Endothelial cell of umbilical vein (primary cell): ENCODE data around the gene B2M. TPM values are rescaled to one million over a fixed set of nuclear protein-coding genes. Genes with fewer than 3 reads are reported as not detected.

Source experiments
- BruUV-seq: library from RNA; stranded (reverse); fragments of 400-500 nt; replicated peaks from 2 replicates; lab custom pipeline; 2021; lab: Mats Ljungman, UMichigan
- CTCF ChIA-PET: fragments of 300-600, 350-600 bp; sonication (Branson Sonifier 250); formaldehyde crosslinking; loops from one replicate; lab custom pipeline; 2021; ENCODE audit warnings: antibody characterized with exemption, inconsistent platforms; lab: Charles Lee
- POLR2A ChIA-PET: fragments of 300-600, 350-600 bp; sonication (Branson Sonifier 250); formaldehyde crosslinking; loops from one replicate; lab custom pipeline; 2021; ENCODE audit warnings: antibody characterized with exemption, inconsistent platforms; lab: Charles Lee
- DNase-seq: peaks from one replicate; pipeline ENCODE4 v3.0.0-alpha.2; 2011; ENCODE audit warnings: low read depth, low spot score
- FAIRE-seq: peaks from 2 replicates; lab custom pipeline; 2011; peaks lifted over from hg19 to GRCh38; lab: Jason Lieb, UNC
- H2AFZ ChIP-seq: 2 replicates; pipeline ENCODE4 v1.6.0; 2012; ENCODE audit warnings: low read depth, low read length, control low read depth, inconsistent platforms
- H3K27ac ChIP-seq: 2 replicates; pipeline ENCODE4 v1.5.1; 2011; ENCODE audit warnings: low read depth, mild to moderate bottlenecking, control low read depth, low read length, moderate library complexity; ENCODE audit not compliant: insufficient read depth
- H3K27me3 ChIP-seq, 2 experiments: 2 replicates each; pipeline versions ENCODE4 v1.6.0 to v1.6.1; 2011; ENCODE audit warnings: low read length in 2 of 2, mixed read lengths in 1 of 2; ENCODE audit not compliant: control insufficient read depth in 2 of 2, insufficient read depth in 2 of 2
- H3K36me3 ChIP-seq, 2 experiments: 2 replicates in 1 of 2; 3 replicates in 1 of 2; pipeline ENCODE4 v1.5.1; 2011; ENCODE audit warnings: low read length in 2 of 2, mild to moderate bottlenecking in 1 of 2, moderate library complexity in 1 of 2; ENCODE audit not compliant: control insufficient read depth in 2 of 2, insufficient read depth in 2 of 2; ENCODE audit errors: extremely low read depth in 1 of 2
- H3K4me1 ChIP-seq: 3 replicates; pipeline ENCODE4 v1.5.1; 2011; ENCODE audit warnings: mild to moderate bottlenecking, low read length; ENCODE audit not compliant: control insufficient read depth, insufficient read depth; ENCODE audit errors: extremely low read depth
- H3K4me2 ChIP-seq: 2 replicates; pipeline ENCODE4 v1.6.1; 2011; ENCODE audit warnings: low read length, control low read depth, mixed read lengths; ENCODE audit not compliant: insufficient read depth
- H3K4me3 ChIP-seq, 3 experiments: fragments of 200-600 bp in 1 of 3; sonication (generic), shearing (Covaris generic) in 1 of 3; replicated peaks in 1 of 3; 2 replicates each; pipeline ENCODE4 v1.5.1; 2011 to 2016; ENCODE audit warnings: control low read depth in 3 of 3, low read length in 3 of 3, mild to moderate bottlenecking in 2 of 3, inconsistent platforms in 1 of 3, low read depth in 1 of 3, moderate library complexity in 1 of 3; ENCODE audit not compliant: insufficient read depth in 1 of 3
- H3K79me2 ChIP-seq: 2 replicates; pipeline ENCODE4 v1.6.0; 2012; ENCODE audit warnings: low read length, inconsistent platforms; ENCODE audit not compliant: control insufficient read depth, insufficient read depth
- H3K9ac ChIP-seq: replicated peaks from 2 replicates; pipeline ENCODE3; 2011; ENCODE audit warnings: low read length, control low read depth; ENCODE audit not compliant: insufficient read depth; ENCODE audit errors: extremely low read depth
- H3K9me1 ChIP-seq: replicated peaks from 3 replicates; pipeline ENCODE4 v1.6.0; 2011; ENCODE audit warnings: mild to moderate bottlenecking, low read length; ENCODE audit not compliant: control insufficient read depth, insufficient read depth; ENCODE audit errors: extremely low read depth
- H3K9me3 ChIP-seq: replicated peaks from 2 replicates; pipeline ENCODE4 v1.5.1; 2012; ENCODE audit warnings: low read length, inconsistent platforms; ENCODE audit not compliant: control insufficient read depth, insufficient read depth
- H4K20me1 ChIP-seq: replicated peaks from 2 replicates; pipeline ENCODE3; 2011; ENCODE audit warnings: mild to moderate bottlenecking, low read length; ENCODE audit not compliant: control insufficient read depth, insufficient read depth; ENCODE audit errors: extremely low read depth
- CTCF ChIP-seq, 2 donors: IDR thresholded peaks; 1 replicate in 1 of 2; 2 replicates in 1 of 2; pipeline ENCODE4 v1.5.1; 2011; ENCODE audit warnings: low read length in 2 of 2, mild to moderate bottlenecking in 2 of 2, moderate library complexity in 2 of 2, control low read depth in 1 of 2, inconsistent platforms in 1 of 2, low read depth in 1 of 2; ENCODE audit not compliant: insufficient read depth in 1 of 2; ENCODE audit errors: extremely low read depth in 1 of 2
- EZH2 ChIP-seq: IDR thresholded peaks from 2 replicates; pipeline ENCODE4 v1.6.1; 2012; ENCODE audit warnings: borderline replicate concordance, low read depth, mild to moderate bottlenecking, moderate library complexity, low read length, inconsistent platforms; ENCODE audit not compliant: severe bottlenecking
- FOS ChIP-seq: IDR thresholded peaks from 2 replicates; pipeline ENCODE4 v1.6.1; 2011; ENCODE audit warnings: mild to moderate bottlenecking, low read length, moderate library complexity, borderline replicate concordance; ENCODE audit not compliant: insufficient read depth
- GATA2 ChIP-seq: IDR thresholded peaks from 2 replicates; pipeline ENCODE4 v1.7.0; 2011; ENCODE audit warnings: low read depth, mild to moderate bottlenecking, moderate library complexity, mixed read lengths, low read length; ENCODE audit not compliant: insufficient read length, insufficient read depth
- JUN ChIP-seq: IDR thresholded peaks from 2 replicates; pipeline ENCODE4 v1.6.1; 2011; ENCODE audit warnings: borderline replicate concordance, low read depth; ENCODE audit not compliant: insufficient read length, insufficient read depth
- MAX ChIP-seq: IDR thresholded peaks from 2 replicates; pipeline ENCODE4 v1.6.1; 2011; ENCODE audit not compliant: insufficient read depth, insufficient read length
- MYC ChIP-seq: IDR thresholded peaks from one replicate; pipeline ENCODE4 v1.6.1; 2011; ENCODE audit warnings: mild to moderate bottlenecking, low read depth, low read length
- POLR2A ChIP-seq: IDR thresholded peaks from 2 replicates; pipeline ENCODE4 v1.6.1; 2012; ENCODE audit warnings: low read depth, mild to moderate bottlenecking, control low read depth, low read length
- POLR2AphosphoS5 ChIP-seq: IDR thresholded peaks from 2 replicates; pipeline ENCODE4 v1.6.1; 2012; ENCODE audit warnings: low read depth, mild to moderate bottlenecking, control low read depth, low read length, moderate library complexity; ENCODE audit not compliant: insufficient read depth
- dilution Hi-C: fragments of 300-500 bp; cut with MboI; formaldehyde crosslinking; loops from one replicate; pipeline ENCODE4 v1.15.0; 2019; ENCODE audit warnings: low sequenced_read_pairs; ENCODE audit not compliant: extremely low pct_ligation_motif_present
- intact Hi-C: fragments of 100-400 bp; cut with micrococcal nuclease; formaldehyde crosslinking; loops from one replicate; pipeline ENCODE4 v1.10.0; 2022
- polyA plus RNA-seq, 4 experiments: library from polyadenylated mRNA; depleted of rRNA in 3 of 4; stranded (reverse) in 3 of 4; unstranded in 1 of 4; fragments of >200 nt; gene quantifications; 2 replicates each; pipeline versions ENCODE4 v1.2.1 to v1.2.3, GENCODE V29; 2011 to 2012; ENCODE audit warnings: missing spikeins in 1 of 4
- total RNA-seq: library from RNA; stranded (reverse); gene quantifications from 2 replicates; pipeline ENCODE4 v1.2.3, GENCODE V29; 2021

B2M gene
- total and polyA plus RNA-seq, 2 donors (not counting 3 experiments of a cell fraction or from before 2014, with no cell fraction given) = 985 to 5,206 TPM

- CTCF ChIA-PET = interaction anchor here (0.8 to 1.3 kb wide), 3 partner anchors 58 to 66 kb away, joined by 3 to 4 read pairs (median 3); partner anchors contain the start of gene TRIM69
- dilution Hi-C loops = no loop called here
- BruUV-seq = no TSS peak
Observed at GRCh38 chr15:44670087-44670950, 41.0 kb upstream of the B2M start.

GRCh38 chr15:44673639-44674038 is 37.7 kb upstream of the B2M start:
- dilution Hi-C loops = no loop called here
- Histone ChIP-seq H3K27me3 (peaks cover 21 to 36% of the 10 kb centered on the region in 2 experiments), H3K9me3 (no peaks in the 10 kb centered on the region), H3K4me2 (no peak overlapping the region), H3K79me2 (no peaks in the 10 kb centered on the region), H3K4me3 (no peak overlapping the region), H3K36me3 (no peaks in the 10 kb centered on the region), H3K27ac (no peak overlapping the region), H3K9me1 (no peaks in the 10 kb centered on the region), H2AFZ (no peak overlapping the region), H3K4me1 (no peaks in the 10 kb centered on the region), H4K20me1 (no peaks in the 10 kb centered on the region), H3K9ac (no peak overlapping the region)
- TF ChIP-seq MYC (no peak), POLR2AphosphoS5 (no peak), FOS (no peak), CTCF (IDR thresholded peaks at IDR 0.05; ENCODE audit: extremely low read depth in 1 of 2, insufficient read depth in 1 of 2, low read depth in 1 of 2, low read length in 2 of 2) (no peak), POLR2A (no peak), MAX (no peak), GATA2 (no peak), EZH2 (no peak), JUN (no peak)
- intact Hi-C loops = no loop called here
- DNase-seq (no peak), FAIRE-seq (no peak)
- ChIA-PET POLR2A (no interaction called here), CTCF (interaction anchor here (2.2 kb wide), 1 partner anchor 10 kb away, joined by 8 read pairs; the partner anchor contains the start of gene SPG11)
- no TSS peak for BruUV-seq

More at GRCh38 chr15:44670087-44670950, 41.0 kb upstream of the B2M start:
- H3K27me3 ChIP-seq = peaks cover 9 to 15% of the 10 kb centered on the region in 2 experiments
- H3K4me3 ChIP-seq = no peak overlapping the region
- no peaks in the 10 kb centered on the region for H3K79me2 ChIP-seq
- H4K20me1 ChIP-seq = no peaks in the 10 kb centered on the region
- no peak overlapping the region for H3K4me2 ChIP-seq
- H3K9me3 ChIP-seq = no peaks in the 10 kb centered on the region
- no peaks in the 10 kb centered on the region for H3K9me1 ChIP-seq
- no peak for TF ChIP-seq MYC
- no peak for TF ChIP-seq EZH2
- TF ChIP-seq MAX = no peak
- no peak for TF ChIP-seq POLR2AphosphoS5
- H3K9ac ChIP-seq = no peak overlapping the region
- intact Hi-C loops = no loop called here
- no peak for FAIRE-seq
- H3K27ac ChIP-seq = no peak overlapping the region
- POLR2A ChIA-PET = no interaction called here
- H3K36me3 ChIP-seq = no peaks in the 10 kb centered on the region
- H2AFZ ChIP-seq = no peak overlapping the region
- no peaks in the 10 kb centered on the region for H3K4me1 ChIP-seq
- DNase-seq = no peak
